Fibroblast of the aortic adventitia (primary cell): Measurements from ENCODE around the gene SOX18. TPM values are rescaled to one million over a fixed set of nuclear protein-coding genes. Genes with fewer than 3 reads are reported as not detected.

Experiments
- DNase-seq: peaks from one replicate; pipeline ENCODE4 v3.0.0-alpha.2; 2010; ENCODE audit warnings: low read depth
- H3K4me3 ChIP-seq: 2 replicates; pipeline ENCODE4 v1.5.1; 2011; ENCODE audit warnings: low read depth, mild to moderate bottlenecking, control low read depth, low read length, moderate library complexity
- CTCF ChIP-seq: IDR thresholded peaks from 2 replicates; pipeline ENCODE4 v1.5.1; 2011; ENCODE audit warnings: mild to moderate bottlenecking, low read length, control low read depth, inconsistent platforms; ENCODE audit not compliant: insufficient read depth
- total RNA-seq: library from RNA; depleted of rRNA; stranded (reverse); fragments of >200 nt; gene quantifications from 2 replicates; pipeline ENCODE4 v1.2.3, GENCODE V29; 2012; ENCODE audit warnings: low replicate concordance

Gene SOX18
- total RNA-seq, result 0.57 TPM in 1 of 2 replicates, not detected in the other

DNA sequence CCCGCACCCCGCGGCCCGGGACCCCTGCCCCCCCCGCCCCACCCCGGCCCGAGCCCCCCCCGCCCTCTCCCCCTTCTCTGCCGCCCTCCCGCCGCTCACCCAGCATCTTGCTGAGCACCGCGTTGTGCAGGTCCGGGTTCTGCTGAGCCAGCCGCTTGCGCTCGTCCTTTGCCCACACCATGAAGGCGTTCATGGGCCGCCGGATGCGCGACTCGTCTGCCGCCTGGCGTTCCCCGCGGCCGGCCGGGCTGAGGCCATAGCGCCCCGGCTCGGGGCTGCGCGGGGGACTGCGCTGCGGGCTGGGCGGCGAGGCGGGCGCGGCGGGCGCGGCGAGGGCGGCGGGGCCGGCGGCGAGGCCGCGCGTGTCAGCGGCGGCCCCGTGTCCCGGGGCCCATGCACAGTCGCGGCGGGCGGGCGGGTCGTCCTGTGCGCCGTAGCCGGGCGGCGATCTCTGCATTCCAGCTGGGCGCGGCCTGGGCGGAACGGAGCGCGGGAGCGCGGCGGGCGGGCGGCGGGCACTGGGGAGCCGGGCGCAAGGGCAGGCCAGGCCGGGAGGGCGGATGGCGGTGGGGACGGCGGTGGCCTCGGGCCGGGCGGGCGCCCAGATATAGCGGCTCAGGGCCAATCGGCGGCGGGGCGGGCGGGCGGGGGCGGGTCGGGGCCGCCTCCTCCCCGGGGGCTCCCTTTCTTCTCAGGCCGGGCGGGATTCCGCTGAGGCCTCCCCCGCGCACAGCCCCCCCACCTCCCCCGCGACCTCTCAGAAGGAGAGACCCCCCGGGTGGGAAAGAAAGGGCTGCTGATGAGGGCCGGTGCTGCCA lies at the start of gene SOX18:
SOX18 (minus strand) TSS at position 580 of the 818 bp plus-strand sequence; CDS start at position 457, 123 bp downstream.
- no peak for TF ChIP-seq CTCF
- peak; percentile 18 for DNase-seq
- peak within 1 kb of the TSS; percentile 31 for H3K4me3 ChIP-seq

GRCh38 chr20:64098471-64099013 lies 49.1 kb upstream of the SOX18 start:
- no peak for TF ChIP-seq CTCF
- H3K4me3 ChIP-seq, result no peak overlapping the region
- DNase-seq, result no peak

DNA sequence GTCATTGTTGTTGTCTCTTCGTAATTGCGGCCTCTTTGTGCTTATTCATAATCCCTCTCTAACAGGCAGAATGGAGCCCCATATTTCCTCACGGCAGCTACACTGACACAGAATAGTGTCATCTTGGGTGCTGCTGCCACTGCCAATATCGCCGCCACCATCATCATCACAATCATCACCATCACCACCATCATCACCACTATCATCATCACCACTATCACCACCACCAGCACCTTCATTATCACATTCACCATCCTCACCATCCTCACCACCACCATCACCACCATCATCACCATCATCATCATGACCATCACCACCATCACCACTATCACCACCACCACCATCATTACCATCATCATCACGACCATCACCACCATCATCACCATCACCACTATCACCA lies 47.1 kb upstream of the SOX18 start:
- TF ChIP-seq CTCF, result no peak
- DNase-seq, result no peak
- no peak overlapping the region for H3K4me3 ChIP-seq

GRCh38 chr20:64095927-64096326 lies 46.5 kb upstream of the SOX18 start:
- no peak overlapping the region for H3K4me3 ChIP-seq
- TF ChIP-seq CTCF, result no peak
- no peak for DNase-seq

DNA sequence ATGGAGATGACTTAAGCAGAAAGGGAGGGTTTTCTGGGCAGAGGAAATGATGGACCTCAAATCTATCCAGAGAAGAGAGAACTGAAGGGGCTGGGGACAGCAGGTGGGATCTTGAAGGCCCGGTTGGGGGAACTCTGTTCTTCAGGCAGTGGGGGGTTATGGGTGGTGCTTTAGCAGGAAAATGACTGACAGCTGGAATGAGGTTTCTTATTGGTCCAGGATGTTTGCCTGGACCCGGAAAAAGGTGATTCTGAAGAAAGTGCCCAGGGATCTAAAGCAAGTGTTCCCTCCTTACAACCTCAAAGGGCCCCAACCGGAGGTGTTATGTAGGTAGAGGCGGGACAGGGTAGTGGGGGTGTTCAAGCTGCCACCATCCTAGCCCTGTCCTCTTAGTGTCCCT lies 46.0 kb upstream of the SOX18 start:
- H3K4me3 ChIP-seq, result no peak overlapping the region
- TF ChIP-seq CTCF, result no peak
- DNase-seq, result no peak

DNA sequence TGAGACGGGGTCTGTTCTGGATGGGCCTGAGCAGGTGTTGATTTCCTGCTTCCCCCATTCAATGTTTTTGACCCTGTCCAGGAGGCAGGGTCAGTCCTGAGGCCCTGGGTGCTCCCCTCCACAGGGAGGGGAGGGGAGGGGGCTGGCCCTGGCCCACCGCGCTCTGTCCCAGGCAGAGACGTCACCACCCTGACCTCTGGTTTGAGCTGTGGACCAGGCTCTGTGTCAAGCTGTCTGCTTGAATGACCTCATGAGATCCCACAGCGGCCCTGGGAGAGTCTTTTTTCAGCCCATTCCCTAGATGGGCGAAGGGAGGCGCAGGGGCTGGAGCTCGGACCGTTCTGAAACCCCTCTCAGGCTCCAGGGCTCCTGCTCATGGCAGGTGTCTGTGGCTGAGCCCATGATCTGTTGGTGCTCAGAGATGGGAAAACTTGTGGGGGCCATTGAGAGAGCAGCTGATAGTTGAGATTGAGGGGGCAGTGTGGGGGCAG lies 43.6 kb upstream of the SOX18 start:
- no peak for DNase-seq
- no peak overlapping the region for H3K4me3 ChIP-seq
- no peak for TF ChIP-seq CTCF
